WERI-Rb-1 (cell line): ENCODE measurements around the gene MGAT1.

Experiments used
- DNase-seq: peaks from one replicate; pipeline ENCODE4 v3.0.0-alpha.2; 2020
- H3K27ac ChIP-seq: fragments of 250-450 bp; sonication (Bioruptor Pico); 2 replicates; pipeline ENCODE4 v1.5.1; 2020; ENCODE audit warnings: mild to moderate bottlenecking, moderate library complexity
- H3K27me3 ChIP-seq: fragments of 250-450 bp; sonication (Bioruptor Pico); 2 replicates; pipeline ENCODE4 v1.5.1; 2021; ENCODE audit warnings: mild to moderate bottlenecking, low read depth, moderate library complexity; ENCODE audit not compliant: insufficient read depth, severe bottlenecking
- H3K36me3 ChIP-seq: fragments of 250-450 bp; sonication (Bioruptor Pico); 2 replicates; pipeline ENCODE4 v1.5.1; 2020; ENCODE audit warnings: mild to moderate bottlenecking, moderate library complexity
- H3K4me3 ChIP-seq: 2 replicates; pipeline ENCODE4 v1.5.1; 2011; ENCODE audit warnings: low read depth, mild to moderate bottlenecking, control low read depth, low read length
- H3K9me3 ChIP-seq: fragments of 250-450 bp; sonication (Bioruptor Pico); 2 replicates; pipeline ENCODE4 v1.5.1; 2021; ENCODE audit warnings: mild to moderate bottlenecking, moderate library complexity; ENCODE audit not compliant: severe bottlenecking
- CTCF ChIP-seq: IDR thresholded peaks from 2 replicates; pipeline ENCODE4 v1.5.1; 2011; ENCODE audit warnings: low read depth, mild to moderate bottlenecking, control low read depth, inconsistent platforms, low read length

MGAT1 gene

GRCh38 chr5:180808461-180809000 is 5.9 kb upstream of the MGAT1 start:
- DNase-seq: no peak
- peak overlapping the region; percentile 49 for H3K4me3 ChIP-seq
- peak overlapping the region; percentile 99 for H3K27ac ChIP-seq
- no peaks in the 10 kb centered on the region for H3K9me3 ChIP-seq
- no peaks in the 10 kb centered on the region for H3K36me3 ChIP-seq
- no peaks in the 10 kb centered on the region for H3K27me3 ChIP-seq
- TF ChIP-seq CTCF: no peak

- Histone ChIP-seq H3K9me3 (no peaks in the 10 kb centered on the region), H3K27me3 (no peaks in the 10 kb centered on the region), H3K27ac (peak overlapping the region; percentile 99), H3K4me3 (peak overlapping the region; percentile 49), H3K36me3 (no peaks in the 10 kb centered on the region)
- no peak for TF ChIP-seq CTCF
- DNase-seq: peak; percentile 60
These were observed 5.2 kb upstream of the MGAT1 start for GRCh38 chr5:180807654-180808414.

GRCh38 chr5:180807046-180807445 is 4.4 kb upstream of the MGAT1 start:
- Histone ChIP-seq H3K27ac (no peak overlapping the region), H3K36me3 (no peaks in the 10 kb centered on the region), H3K27me3 (no peaks in the 10 kb centered on the region), H3K9me3 (no peaks in the 10 kb centered on the region), H3K4me3 (no peak overlapping the region)
- DNase-seq: no peak
- TF ChIP-seq CTCF: no peak

GRCh38 chr5:180806351-180807011 is 3.9 kb upstream of the MGAT1 start:
- DNase-seq: no peak

GRCh38 chr5:180804129-180804618 is 1.6 kb upstream of the MGAT1 start:
- Histone ChIP-seq H3K27me3 (no peaks in the 10 kb centered on the region), H3K9me3 (no peaks in the 10 kb centered on the region), H3K4me3 (no peak overlapping the region), H3K27ac (no peak overlapping the region), H3K36me3 (no peaks in the 10 kb centered on the region)
- DNase-seq: no peak
- no peak for TF ChIP-seq CTCF

More at GRCh38 chr5:180806351-180807011, 3.9 kb upstream of the MGAT1 start:
- no peaks in the 10 kb centered on the region for H3K9me3 ChIP-seq
- no peak overlapping the region for H3K27ac ChIP-seq
- TF ChIP-seq CTCF: no peak
- no peak overlapping the region for H3K4me3 ChIP-seq
- H3K36me3 ChIP-seq: no peaks in the 10 kb centered on the region
- no peaks in the 10 kb centered on the region for H3K27me3 ChIP-seq
